GM21786 (cell line): ENCODE data around the gene DYNLT4.
"Not testable (repeated sequence)": the region's sequence is repeated elsewhere in the genome, so short reads cannot be mapped to it uniquely, and the experiment has no call there.

Experiments used
- ATAC-seq: cut with Tn5 transposase; IDR thresholded peaks from one replicate; pipeline ENCODE4 v1.9.1; 2021; ENCODE audit not compliant: unreplicated experiment

DYNLT4 gene

DNA sequence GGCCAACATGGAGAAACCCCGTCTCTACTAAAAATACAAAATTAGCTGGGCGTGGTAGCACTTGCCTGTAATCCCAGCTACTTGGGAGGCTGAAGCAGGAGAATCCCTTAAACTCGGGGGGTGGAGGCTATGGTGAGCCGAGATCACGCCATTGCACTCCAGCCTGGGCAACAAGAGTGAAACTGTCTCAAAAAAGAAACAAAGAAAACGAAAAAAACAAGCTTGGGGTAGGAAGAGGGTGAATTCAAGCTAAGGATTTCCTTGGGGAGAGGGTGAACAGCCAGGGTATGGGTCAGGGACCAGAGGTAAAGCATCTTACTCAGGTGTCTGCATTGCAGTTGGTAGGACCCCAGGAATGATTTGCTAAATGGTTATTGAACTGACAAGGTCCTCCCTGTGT lies 40.7 kb downstream of the DYNLT4 start:
- not testable (repeated sequence) for ATAC-seq

DNA sequence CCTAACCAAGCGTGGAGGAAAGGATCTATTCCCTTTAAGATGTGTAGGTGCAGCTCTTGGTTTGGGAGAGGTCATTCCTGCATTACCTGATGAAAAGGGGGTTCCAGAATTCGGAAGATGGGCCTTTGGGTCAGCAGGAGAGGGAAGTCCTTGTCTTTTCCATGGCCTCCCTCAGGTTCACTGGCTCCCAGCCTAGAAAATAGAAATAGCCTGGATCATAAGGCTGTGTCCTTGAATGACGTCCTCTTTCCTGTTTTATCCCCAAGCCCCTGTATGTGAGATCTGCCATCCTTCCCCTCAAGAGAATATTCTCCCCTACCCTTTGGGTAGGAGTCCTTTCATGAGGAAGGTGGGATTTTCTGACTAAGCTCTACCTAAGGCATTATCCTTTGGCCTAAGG lies 46.3 kb downstream of the DYNLT4 start:
- ATAC-seq, result no peak

DNA sequence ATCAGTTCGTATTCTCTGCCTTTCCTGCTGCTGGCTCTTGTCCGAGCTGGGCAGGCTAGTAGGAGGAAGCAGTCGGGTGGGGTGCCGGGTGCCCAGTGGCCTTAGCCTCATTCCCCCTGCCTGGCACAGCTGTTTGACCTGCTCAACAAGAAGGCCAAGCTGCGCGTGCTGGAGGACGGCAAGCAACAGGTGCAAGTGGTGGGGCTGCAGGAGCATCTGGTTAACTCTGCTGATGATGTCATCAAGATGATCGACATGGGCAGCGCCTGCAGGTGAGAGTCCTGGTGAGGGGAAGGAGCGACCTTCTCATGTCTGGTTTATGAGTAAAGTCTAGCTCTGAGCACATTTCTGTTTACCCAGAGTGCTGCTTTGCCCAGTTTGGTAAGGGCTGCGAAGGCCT lies 48.1 kb downstream of the DYNLT4 start:
- no peak for ATAC-seq

DNA sequence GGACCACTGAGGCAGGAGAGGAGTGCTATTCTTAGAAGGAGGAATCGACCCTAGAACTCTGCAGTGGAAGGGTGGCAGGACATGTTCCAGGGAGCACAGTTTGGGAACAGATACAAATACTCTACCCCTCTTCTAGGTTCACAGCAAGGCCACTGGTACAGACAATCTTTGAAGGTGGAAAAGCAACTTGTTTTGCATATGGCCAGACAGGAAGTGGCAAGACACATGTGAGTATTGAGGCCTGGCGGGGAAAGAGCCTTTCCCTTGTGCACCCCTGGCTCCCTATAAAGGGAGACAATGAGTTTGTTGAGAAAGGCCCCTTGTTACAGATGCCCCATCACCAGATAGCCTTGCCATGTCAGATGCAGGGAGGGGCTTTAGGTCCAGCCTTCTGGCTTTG lies 49.7 kb downstream of the DYNLT4 start:
- peak; percentile 38 for ATAC-seq
